ENCODE measurements around the gene HDHD2. TPM values are rescaled to one million over a fixed set of nuclear protein-coding genes. Genes with fewer than 3 reads are reported as not detected.

Gene HDHD2
- total and polyA plus RNA-seq, 7 donors = 11.5 to 32.9 (median 19.9) TPM

- Histone ChIP-seq H3K36me3 (ENCODE audit: insufficient read depth in 1 of 2, low read depth in 1 of 2) (no peaks in the 10 kb centered on the region), H3K9me3 (no peaks in the 10 kb centered on the region), H3K27me3 (ENCODE audit: insufficient read depth in 3 of 3, low read length in 2 of 3) (no peaks in the 10 kb centered on the region), H3K27ac (no peak overlapping the region), H3K4me1 (no peaks in the 10 kb centered on the region), H3K4me3 (no peak overlapping the region)
- WGBS, 3 donors = 65 to 70% (median 65%) methylated on average over 3 of the region's 3 CpGs
- TF ChIP-seq, protein P1, sequence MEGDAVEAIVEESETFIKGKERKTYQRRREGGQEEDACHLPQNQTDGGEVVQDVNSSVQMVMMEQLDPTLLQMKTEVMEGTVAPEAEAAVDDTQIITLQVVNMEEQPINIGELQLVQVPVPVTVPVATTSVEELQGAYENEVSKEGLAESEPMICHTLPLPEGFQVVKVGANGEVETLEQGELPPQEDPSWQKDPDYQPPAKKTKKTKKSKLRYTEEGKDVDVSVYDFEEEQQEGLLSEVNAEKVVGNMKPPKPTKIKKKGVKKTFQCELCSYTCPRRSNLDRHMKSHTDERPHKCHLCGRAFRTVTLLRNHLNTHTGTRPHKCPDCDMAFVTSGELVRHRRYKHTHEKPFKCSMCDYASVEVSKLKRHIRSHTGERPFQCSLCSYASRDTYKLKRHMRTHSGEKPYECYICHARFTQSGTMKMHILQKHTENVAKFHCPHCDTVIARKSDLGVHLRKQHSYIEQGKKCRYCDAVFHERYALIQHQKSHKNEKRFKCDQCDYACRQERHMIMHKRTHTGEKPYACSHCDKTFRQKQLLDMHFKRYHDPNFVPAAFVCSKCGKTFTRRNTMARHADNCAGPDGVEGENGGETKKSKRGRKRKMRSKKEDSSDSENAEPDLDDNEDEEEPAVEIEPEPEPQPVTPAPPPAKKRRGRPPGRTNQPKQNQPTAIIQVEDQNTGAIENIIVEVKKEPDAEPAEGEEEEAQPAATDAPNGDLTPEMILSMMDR (IDR thresholded peaks at IDR 0.05) = no peak
- no peak for ATAC-seq
- intact Hi-C loops (cut with DNase I) = no loop called here
- no peak for DNase-seq
These were observed 82.7 kb downstream of the HDHD2 start for GRCh38 chr18:47067648-47068047.

- Histone ChIP-seq H3K36me3 (ENCODE audit: insufficient read depth in 1 of 2, low read depth in 1 of 2) (no peaks in the 10 kb centered on the region), H3K27ac (no peak overlapping the region), H3K27me3 (ENCODE audit: insufficient read depth in 3 of 3, low read length in 2 of 3) (no peaks in the 10 kb centered on the region), H3K4me1 (no peaks in the 10 kb centered on the region), H3K9me3 (no peaks in the 10 kb centered on the region), H3K4me3 (no peak overlapping the region)
- intact Hi-C loops (cut with DNase I) = no loop called here
- TF ChIP-seq, protein P1 (IDR thresholded peaks at IDR 0.05) = no peak
- ATAC-seq (peak in 1 of 4 donors; percentile 40), DNase-seq (no peak)
- 47 to 58% (median 48%) methylated on average over 8 of the region's 8 CpGs for WGBS, 3 donors
These were observed 87.2 kb downstream of the HDHD2 start for GRCh38 chr18:47063096-47063495.

- no peaks in the 10 kb centered on the region for H3K36me3 ChIP-seq (ENCODE audit: insufficient read depth in 1 of 2, low read depth in 1 of 2)
- H3K4me3 ChIP-seq = no peak overlapping the region
- TF ChIP-seq, protein P1 (IDR thresholded peaks at IDR 0.05) = no peak
- 47 to 66% (median 59%) methylated on average over 2 of the region's 2 CpGs for WGBS, 3 donors
- H3K9me3 ChIP-seq = no peaks in the 10 kb centered on the region
- no peak overlapping the region for H3K27ac ChIP-seq
- DNase-seq (no peak), ATAC-seq (no peak)
- intact Hi-C loops (cut with DNase I) = no loop called here
- H3K4me1 ChIP-seq = no peaks in the 10 kb centered on the region
- no peaks in the 10 kb centered on the region for H3K27me3 ChIP-seq (ENCODE audit: insufficient read depth in 3 of 3, low read length in 2 of 3)
These were observed 87.8 kb downstream of the HDHD2 start for GRCh38 chr18:47062471-47062870.

Other genes starting within 250 kb of the HDHD2 start
- gene PIAS2, start 233.0 kb downstream of the HDHD2 start, total RNA-seq = 10 to 100 TPM; 44.8 to 66.7 (median 61.3) TPM
- 10 to 100 TPM in 1 of 3 donors, 1 to 10 TPM in 2; 5.5 to 20.3 (median 9.2) TPM for gene PIAS2, start 233.0 kb downstream of the HDHD2 start, polyA plus RNA-seq
- gene KATNAL2, start 232.9 kb downstream of the HDHD2 start, total RNA-seq = 1 to 10 TPM in 2 of 4 donors, under 1 TPM in 2; 0.21 to 1.7 (median 0.79) TPM
- under 1 TPM; 0.19 to 0.49 (median 0.24) TPM for gene KATNAL2, start 232.9 kb downstream of the HDHD2 start, polyA plus RNA-seq
- under 1 TPM in 1 of 4 donors, not detected in 3; 0.06 TPM for gene ELOA2, start 114.9 kb downstream of the HDHD2 start, total RNA-seq
- under 1 TPM in 2 of 3 donors, not detected in 1; 0.04 to 0.07 TPM for gene ELOA2, start 114.9 kb downstream of the HDHD2 start, polyA plus RNA-seq
- gene IER3IP1, start 25.9 kb upstream of the HDHD2 start, total RNA-seq = 10 to 100 TPM in 2 of 4 donors, 1 to 10 TPM in 2; 9.3 to 12.6 (median 11.0) TPM
- gene IER3IP1, start 25.9 kb upstream of the HDHD2 start, polyA plus RNA-seq = 10 to 100 TPM; 16.0 to 27.9 (median 18.6) TPM
- not detected for gene SKOR2, start 101.2 kb upstream of the HDHD2 start, total RNA-seq
- not detected for gene SKOR2, start 101.2 kb upstream of the HDHD2 start, polyA plus RNA-seq